NK-92 (cell line): ENCODE measurements around the gene HOXB1.

ENCODE experiments used
- DNase-seq: peaks from one replicate; lab custom pipeline; 2025; ENCODE audit not compliant: unreplicated experiment; lab: John Stamatoyannopoulos, UW

The HOXB1 gene

GRCh38 chr17:48555258-48556228 lies 24.7 kb upstream of the HOXB1 start:
- DNase-seq, result no peak

- no peak for DNase-seq
Observed at GRCh38 chr17:48554412-48555257, 23.8 kb upstream of the HOXB1 start.

GRCh38 chr17:48553826-48554225 lies 23.0 kb upstream of the HOXB1 start:
- DNase-seq, result no peak

- DNase-seq, result no peak
Observed at GRCh38 chr17:48553190-48553547, 22.4 kb upstream of the HOXB1 start.

- no peak for DNase-seq
Observed at GRCh38 chr17:48552466-48553189, 21.8 kb upstream of the HOXB1 start.

GRCh38 chr17:48551596-48552465 lies 21.0 kb upstream of the HOXB1 start:
- no peak for DNase-seq

GRCh38 chr17:48551214-48551555 lies 20.4 kb upstream of the HOXB1 start:
- DNase-seq, result no peak

- DNase-seq, result no peak
Observed at GRCh38 chr17:48550502-48551213, 19.8 kb upstream of the HOXB1 start.

GRCh38 chr17:48549914-48550501 lies 19.2 kb upstream of the HOXB1 start:
- DNase-seq, result no peak

- DNase-seq, result no peak
Observed at GRCh38 chr17:48549281-48549630, 18.4 kb upstream of the HOXB1 start.

- DNase-seq, result no peak
Observed at GRCh38 chr17:48548523-48549280, 17.9 kb upstream of the HOXB1 start.

- DNase-seq, result no peak
Observed at GRCh38 chr17:48547808-48548522, 17.2 kb upstream of the HOXB1 start.

- no peak for DNase-seq
Observed at GRCh38 chr17:48546924-48547807, 16.4 kb upstream of the HOXB1 start.

- no peak for DNase-seq
Observed at GRCh38 chr17:48546137-48546923, 15.5 kb upstream of the HOXB1 start.

GRCh38 chr17:48545539-48545938 lies 14.7 kb upstream of the HOXB1 start:
- DNase-seq, result no peak

GRCh38 chr17:48545022-48545375 lies 14.2 kb upstream of the HOXB1 start, which contains the start of gene HOXB2:
Gene HOXB2, minus strand, starts transcription at chr17:48545109. Its CDS starts 198 bp downstream, at chr17:48544911.
- DNase-seq, result no peak
